ENCODE measurements around the gene SPNS3.

DNA sequence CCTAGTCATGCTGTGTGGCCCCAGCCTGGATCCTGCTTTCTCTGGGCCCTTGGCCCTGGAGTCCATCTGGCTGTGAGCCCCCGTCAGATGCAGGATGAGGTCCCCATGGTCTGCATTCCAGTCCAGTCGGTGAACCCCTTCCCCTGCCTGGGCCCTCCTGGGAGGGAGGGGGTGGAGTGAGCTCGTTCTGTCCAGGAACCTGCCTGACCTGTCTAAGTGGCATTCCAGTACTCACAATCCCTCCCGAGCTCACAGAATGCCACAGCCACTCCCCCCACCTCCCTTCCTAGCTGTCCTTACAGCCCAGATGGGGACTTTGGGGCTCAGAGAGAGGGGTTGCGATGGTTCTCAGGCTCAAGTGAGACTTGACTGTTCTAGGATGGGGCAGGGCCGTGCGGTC, 80.5 kb downstream of the SPNS3 start:
- TF ChIP-seq, protein P1, sequence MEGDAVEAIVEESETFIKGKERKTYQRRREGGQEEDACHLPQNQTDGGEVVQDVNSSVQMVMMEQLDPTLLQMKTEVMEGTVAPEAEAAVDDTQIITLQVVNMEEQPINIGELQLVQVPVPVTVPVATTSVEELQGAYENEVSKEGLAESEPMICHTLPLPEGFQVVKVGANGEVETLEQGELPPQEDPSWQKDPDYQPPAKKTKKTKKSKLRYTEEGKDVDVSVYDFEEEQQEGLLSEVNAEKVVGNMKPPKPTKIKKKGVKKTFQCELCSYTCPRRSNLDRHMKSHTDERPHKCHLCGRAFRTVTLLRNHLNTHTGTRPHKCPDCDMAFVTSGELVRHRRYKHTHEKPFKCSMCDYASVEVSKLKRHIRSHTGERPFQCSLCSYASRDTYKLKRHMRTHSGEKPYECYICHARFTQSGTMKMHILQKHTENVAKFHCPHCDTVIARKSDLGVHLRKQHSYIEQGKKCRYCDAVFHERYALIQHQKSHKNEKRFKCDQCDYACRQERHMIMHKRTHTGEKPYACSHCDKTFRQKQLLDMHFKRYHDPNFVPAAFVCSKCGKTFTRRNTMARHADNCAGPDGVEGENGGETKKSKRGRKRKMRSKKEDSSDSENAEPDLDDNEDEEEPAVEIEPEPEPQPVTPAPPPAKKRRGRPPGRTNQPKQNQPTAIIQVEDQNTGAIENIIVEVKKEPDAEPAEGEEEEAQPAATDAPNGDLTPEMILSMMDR (IDR thresholded peaks at IDR 0.05), result no peak
- no peak for TF ChIP-seq POLR2A (IDR thresholded peaks at IDR 0.05)

Data from lower leg skin (tissue), 3 donors.